ENCODE results near the gene ANKZF1.

ANKZF1 gene

GRCh38 chr2:219207134-219207883 lies 22.3 kb upstream of the ANKZF1 start:
- no peak for DNase-seq (ENCODE audit: low read depth, low spot score)

- no peak for DNase-seq (ENCODE audit: low read depth, low spot score)
These were observed 21.5 kb upstream of the ANKZF1 start for GRCh38 chr2:219207884-219208740.

GRCh38 chr2:219209236-219210195 lies 20.1 kb upstream of the ANKZF1 start:
- DNase-seq (ENCODE audit: low read depth, low spot score), result no peak

GRCh38 chr2:219210196-219210885 lies 19.3 kb upstream of the ANKZF1 start:
- DNase-seq (ENCODE audit: low read depth, low spot score), result no peak

GRCh38 chr2:219210886-219211362 lies 18.7 kb upstream of the ANKZF1 start:
- DNase-seq (ENCODE audit: low read depth, low spot score), result no peak

GRCh38 chr2:219213026-219213415 lies 16.6 kb upstream of the ANKZF1 start:
- DNase-seq (ENCODE audit: low read depth, low spot score), result no peak

- no peak for DNase-seq (ENCODE audit: low read depth, low spot score)
These were observed 16.0 kb upstream of the ANKZF1 start for GRCh38 chr2:219213486-219214071.

GRCh38 chr2:219214141-219214540 lies 15.5 kb upstream of the ANKZF1 start:
- DNase-seq (ENCODE audit: low read depth, low spot score), result no peak

GRCh38 chr2:219214786-219215185 lies 14.8 kb upstream of the ANKZF1 start:
- DNase-seq (ENCODE audit: low read depth, low spot score), result no peak

- no peak for DNase-seq (ENCODE audit: low read depth, low spot score)
These were observed 13.6 kb upstream of the ANKZF1 start for GRCh38 chr2:219215871-219216534.

GRCh38 chr2:219216535-219216915 lies 13.1 kb upstream of the ANKZF1 start:
- no peak for DNase-seq (ENCODE audit: low read depth, low spot score)

GRCh38 chr2:219218217-219218731 lies 11.3 kb upstream of the ANKZF1 start:
- DNase-seq (ENCODE audit: low read depth, low spot score), result no peak

GRCh38 chr2:219218732-219219701 lies 10.6 kb upstream of the ANKZF1 start, which contains the start of gene ABCB6:
ABCB6 (minus strand) TSS chr2:219218958; CDS start chr2:219218673, 285 bp downstream.
- peak; percentile 83 for DNase-seq (ENCODE audit: low read depth, low spot score)

- DNase-seq (ENCODE audit: low read depth, low spot score), result no peak
These were observed 9.6 kb upstream of the ANKZF1 start for GRCh38 chr2:219219784-219220532.

- DNase-seq (ENCODE audit: low read depth, low spot score), result no peak
These were observed 8.8 kb upstream of the ANKZF1 start for GRCh38 chr2:219220652-219221402.

GRCh38 chr2:219221957-219222518 lies 7.6 kb upstream of the ANKZF1 start:
- DNase-seq (ENCODE audit: low read depth, low spot score), result no peak
